Left ventricle myocardium inferior (tissue), 1 donor: ENCODE measurements around the gene STYXL1. TPM values are rescaled to one million over a fixed set of nuclear protein-coding genes. Genes with fewer than 3 reads are reported as not detected.

Experiments used
- DNase-seq: peaks from one replicate; pipeline ENCODE4 v3.0.0-alpha.2; 2020
- H3K27ac ChIP-seq: fragments of 200-600 bp; replicated peaks from 2 replicates; pipeline ENCODE4 v1.8.0; 2021
- H3K27me3 ChIP-seq: fragments of 200-600 bp; 2 replicates; pipeline ENCODE4 v1.8.0; 2021; ENCODE audit warnings: low read depth
- H3K36me3 ChIP-seq: fragments of 200-600 bp; 2 replicates; pipeline ENCODE4 v1.8.0; 2021
- H3K4me1 ChIP-seq: fragments of 200-600 bp; 2 replicates; pipeline ENCODE4 v1.8.0; 2021
- H3K4me3 ChIP-seq: fragments of 200-600 bp; 2 replicates; pipeline ENCODE4 v1.8.0; 2021; ENCODE audit warnings: mild to moderate bottlenecking, moderate library complexity
- H3K9me3 ChIP-seq: fragments of 200-600 bp; replicated peaks from 2 replicates; pipeline ENCODE4 v1.8.0; 2021
- CTCF ChIP-seq: fragments of 200-600 bp; IDR thresholded peaks from 2 replicates; pipeline ENCODE4 v1.8.0; 2021; ENCODE audit warnings: antibody characterized with exemption, mild to moderate bottlenecking, borderline replicate concordance
- intact Hi-C: fragments of 100-400 bp; cut with micrococcal nuclease; formaldehyde crosslinking; loops from one replicate; pipeline ENCODE4 v1.11.0; 2022
- total RNA-seq: library from RNA; stranded (reverse); fragmentation: NEBNext Ultra II Directional; extraction: Animal tissue kit (Norgen Biotek cat#: 25700); gene quantifications from one replicate; pipeline ENCODE4 v1.2.1, GENCODE V29; 2021
- donor health status: DM: no; HTN: yes; CAD: no; lungs with severe emphysema.

STYXL1 gene
- total RNA-seq, 1 donor from 2014 or later: 22.2 TPM

GRCh38 chr7:76069238-76069638, 21.4 kb upstream of the STYXL1 start:
- Histone ChIP-seq H3K36me3 (peaks cover 33% of the 10 kb centered on the region), H3K4me1 (peaks cover 59% of the 10 kb centered on the region), H3K9me3 (peaks cover under 1% of the 10 kb centered on the region), H3K4me3 (no peak overlapping the region), H3K27ac (peak overlapping the region; percentile 78), H3K27me3 (no peaks in the 10 kb centered on the region)
- no peak for TF ChIP-seq CTCF
- intact Hi-C loops: no loop called here
- DNase-seq: peak; percentile 74

- Histone ChIP-seq H3K9me3 (no peaks in the 10 kb centered on the region), H3K4me1 (peaks cover 82% of the 10 kb centered on the region), H3K36me3 (peaks cover 57% of the 10 kb centered on the region), H3K27ac (peak overlapping the region; percentile 78), H3K4me3 (no peak overlapping the region), H3K27me3 (no peaks in the 10 kb centered on the region)
- intact Hi-C loops: no loop called here
- DNase-seq: no peak
- TF ChIP-seq CTCF: no peak
Measured at GRCh38 chr7:76066716-76067503, 19.1 kb upstream of the STYXL1 start.

- Histone ChIP-seq H3K4me3 (no peak overlapping the region), H3K27me3 (no peaks in the 10 kb centered on the region), H3K4me1 (peaks cover 85% of the 10 kb centered on the region), H3K9me3 (no peaks in the 10 kb centered on the region), H3K27ac (no peak overlapping the region), H3K36me3 (peaks cover 75% of the 10 kb centered on the region)
- TF ChIP-seq CTCF: no peak
- DNase-seq: no peak
- intact Hi-C loops: no loop called here
Measured at GRCh38 chr7:76065016-76065612, 17.3 kb upstream of the STYXL1 start.

- peaks cover 82% of the 10 kb centered on the region for H3K36me3 ChIP-seq
- intact Hi-C loops: no loop called here
- H3K4me1 ChIP-seq: peaks cover 82% of the 10 kb centered on the region
- H3K27me3 ChIP-seq: no peaks in the 10 kb centered on the region
- H3K9me3 ChIP-seq: no peaks in the 10 kb centered on the region
- peak overlapping the region; percentile 49 for H3K27ac ChIP-seq
- H3K4me3 ChIP-seq: no peak overlapping the region
- DNase-seq: no peak
- no peak for TF ChIP-seq CTCF
Measured at GRCh38 chr7:76064208-76064970, 16.6 kb upstream of the STYXL1 start.

- Histone ChIP-seq H3K4me3 (no peak overlapping the region), H3K27me3 (no peaks in the 10 kb centered on the region), H3K36me3 (peaks cover 91% of the 10 kb centered on the region), H3K9me3 (no peaks in the 10 kb centered on the region), H3K4me1 (peaks cover 74% of the 10 kb centered on the region), H3K27ac (peak overlapping the region; percentile 49)
- no peak for TF ChIP-seq CTCF
- peak; percentile 67 for DNase-seq
- intact Hi-C loops: no loop called here
Measured at GRCh38 chr7:76063525-76063924, 15.7 kb upstream of the STYXL1 start.
